VCaP (cell line): ENCODE data around the gene LIPF.
"Not testable (repeated sequence)": the region's sequence is repeated elsewhere in the genome, so short reads cannot be mapped to it uniquely, and the experiment has no call there.

Experiments
- H3K27ac ChIP-seq: fragments of 450-650 bp; 2 replicates; pipeline ENCODE4 v1.5.1; 2017
- CTCF ChIP-seq: fragments of 450-650 bp; conservative IDR thresholded peaks from 2 replicates; pipeline ENCODE4 v1.5.1; 2017; ENCODE audit warnings: mild to moderate bottlenecking, moderate library complexity

LIPF gene

GRCh38 chr10:88705958-88706357 lies 41.7 kb downstream of the LIPF start, which contains the start of gene LIPK:
Gene LIPK, plus strand, starts transcription at chr10:88706249. Its CDS starts 18,295 bp downstream, at chr10:88724544.
- no peak for TF ChIP-seq CTCF
- H3K27ac ChIP-seq = no peak within 1 kb of the TSS

DNA sequence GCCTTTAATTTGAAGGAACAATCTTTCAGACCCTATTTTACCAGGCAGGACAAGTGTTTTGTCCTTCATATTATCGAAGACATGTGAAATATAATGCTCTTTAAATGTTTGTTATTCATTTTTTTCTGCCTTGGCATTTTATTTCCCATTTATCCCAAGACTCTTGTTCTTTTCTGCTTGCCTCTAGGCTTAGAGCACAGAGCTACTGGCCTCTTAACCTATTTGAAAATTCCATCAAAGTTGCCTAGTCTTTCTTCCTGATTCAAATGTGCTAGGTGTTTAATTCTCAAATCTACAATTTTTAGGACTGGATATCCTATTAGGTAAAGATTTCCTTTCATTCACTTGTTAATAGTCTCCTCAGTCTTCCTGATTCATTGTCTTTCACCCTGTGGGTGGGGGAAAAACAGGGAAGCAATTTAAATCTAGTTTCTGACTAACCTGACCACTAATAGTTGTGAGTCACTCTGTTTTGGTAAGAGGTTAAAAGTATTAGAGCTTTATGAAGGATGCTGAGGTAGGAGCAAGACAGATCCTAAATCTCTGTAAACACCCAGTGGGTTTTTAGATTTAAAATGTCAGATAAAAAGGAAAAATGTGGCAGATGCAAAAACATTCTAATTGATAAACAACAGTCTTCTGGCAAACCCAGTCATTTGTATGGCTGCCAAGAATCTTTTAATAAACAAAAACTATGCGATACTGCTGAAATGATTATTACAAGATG lies 43.4 kb downstream of the LIPF start:
- no peak overlapping the region for H3K27ac ChIP-seq
- TF ChIP-seq CTCF = no peak

DNA sequence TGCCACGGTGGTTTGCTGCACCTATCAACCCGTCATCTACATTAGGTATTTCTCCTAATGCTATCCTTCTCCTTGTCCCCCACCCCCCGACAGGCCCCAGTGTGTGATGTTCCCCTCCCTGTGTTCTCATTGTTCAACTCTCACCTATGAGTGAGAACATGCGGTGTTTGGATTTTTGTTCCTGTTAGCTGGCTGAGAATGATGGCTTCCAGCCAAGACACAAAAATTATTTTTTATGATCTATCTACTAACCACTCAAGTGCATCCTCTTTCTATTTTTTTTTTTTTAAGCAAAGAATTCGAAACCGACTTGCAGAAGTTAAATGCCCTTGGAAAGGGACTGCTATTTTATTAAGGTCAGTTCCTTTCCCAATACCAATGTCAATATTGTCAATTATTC lies 45.1 kb downstream of the LIPF start:
- H3K27ac ChIP-seq = not testable (repeated sequence)

DNA sequence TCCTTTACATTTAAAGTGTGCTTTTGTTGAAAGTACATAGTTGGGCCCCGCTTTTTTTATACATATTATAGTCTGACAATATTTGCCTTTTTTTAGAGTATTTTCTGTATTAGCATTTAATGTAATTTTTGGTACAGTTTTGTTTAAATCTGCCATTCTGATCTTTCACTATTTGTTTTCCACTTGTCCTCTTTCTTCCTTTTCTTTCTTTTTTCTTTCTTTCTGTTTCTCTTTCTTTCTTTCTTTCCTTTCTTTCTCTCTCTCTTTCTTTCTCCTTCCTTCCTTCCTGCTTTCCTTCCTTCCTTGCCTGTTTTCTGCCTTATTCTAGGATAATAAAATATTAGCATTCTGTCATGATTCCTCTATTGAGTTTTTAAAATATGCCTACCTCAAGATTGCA lies 51.3 kb downstream of the LIPF start:
- TF ChIP-seq CTCF = no peak
- no peak overlapping the region for H3K27ac ChIP-seq

GRCh38 chr10:88721392-88721791 lies 57.1 kb downstream of the LIPF start:
- no peak for TF ChIP-seq CTCF
- no peak overlapping the region for H3K27ac ChIP-seq

DNA sequence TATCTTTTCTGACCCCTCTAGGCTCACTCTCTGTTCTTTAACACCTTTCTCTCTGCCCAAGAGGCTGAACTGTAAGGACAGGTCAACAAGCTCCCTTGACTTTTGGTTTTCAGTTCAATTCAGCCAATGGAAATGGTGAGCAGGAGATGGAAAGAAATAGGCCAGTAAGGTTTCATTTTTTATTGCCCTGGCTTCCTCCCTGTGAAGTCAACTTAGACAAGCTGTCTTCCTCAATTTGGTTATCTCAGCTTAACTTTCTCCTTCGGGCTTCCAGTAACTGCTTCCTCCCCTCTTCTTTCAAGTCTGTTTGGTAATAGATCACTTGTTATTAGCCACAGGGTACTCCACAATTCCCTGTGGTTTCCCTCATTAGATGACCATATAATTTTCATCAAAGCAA lies 61.6 kb downstream of the LIPF start:
- H3K27ac ChIP-seq = no peak overlapping the region
- TF ChIP-seq CTCF = no peak

DNA sequence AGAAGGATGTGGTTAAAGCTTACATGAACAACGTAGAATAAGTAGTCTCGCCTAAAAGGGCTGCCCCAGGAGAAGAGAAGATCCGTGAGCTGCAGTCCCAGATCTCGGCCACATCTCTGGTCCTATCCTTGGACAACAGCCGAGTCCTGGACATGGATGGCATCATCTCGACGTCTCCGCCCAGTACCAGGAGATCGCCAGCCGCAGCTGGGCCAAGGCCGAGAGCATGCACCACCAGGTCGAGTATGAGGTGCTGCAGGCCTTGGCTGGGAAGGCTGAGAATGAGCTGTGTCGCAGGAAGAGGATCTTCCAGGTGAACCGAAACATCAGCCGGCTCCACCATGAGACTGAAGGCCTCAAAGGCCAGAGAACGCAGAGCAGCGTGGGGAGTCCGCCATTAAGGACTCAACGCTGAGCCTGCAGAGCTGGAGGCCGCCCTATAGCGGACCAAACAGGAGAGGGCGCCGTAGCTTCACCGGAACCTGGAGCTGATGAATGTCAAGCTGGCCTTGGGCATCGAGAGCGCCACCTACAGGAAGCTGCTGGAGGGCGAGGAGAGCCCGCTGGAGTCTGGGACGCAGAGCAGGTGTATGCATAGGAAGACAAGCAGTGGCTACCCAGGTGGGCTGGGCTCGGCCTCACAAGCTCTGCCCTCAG lies 64.0 kb downstream of the LIPF start:
- TF ChIP-seq CTCF = no peak
- no peak overlapping the region for H3K27ac ChIP-seq
